K562 (cell line): ENCODE data around the gene SALL2. TPM values are rescaled to one million over a fixed set of nuclear protein-coding genes. Genes with fewer than 3 reads are reported as not detected.

Source experiments
- BRF1 ChIP-seq: IDR thresholded peaks from 3 replicates; pipeline ENCODE4 v1.6.1; 2011; ENCODE audit warnings: borderline replicate concordance, mild to moderate bottlenecking; ENCODE audit not compliant: insufficient read length; ENCODE audit errors: extremely low read depth
- C11orf30 ChIP-seq: fragments of 450-650 bp; IDR thresholded peaks from 2 replicates; pipeline ENCODE4 v1.6.1; 2016; ENCODE audit warnings: low read depth, mild to moderate bottlenecking
- CEBPB ChIP-seq: fragments of 450-650 bp; IDR thresholded peaks from 2 replicates; pipeline ENCODE4 v1.6.1; 2016; ENCODE audit warnings: missing genetic modification characterization, missing compliant biosample characterization
- ELF2 ChIP-seq: fragments of 250-450 bp; sonication (Bioruptor Pico); IDR thresholded peaks from 2 replicates; pipeline ENCODE4 v1.5.0; 2021; ENCODE audit warnings: mild to moderate bottlenecking
- EP300 ChIP-seq: IDR thresholded peaks from 2 replicates; pipeline ENCODE4 v1.6.1; 2012; ENCODE audit warnings: low read length, improper control_type of control experiment
- FOSL1 ChIP-seq: fragments of 200-800 bp; sonication (Bioruptor generic); conservative IDR thresholded peaks from 2 replicates; pipeline ENCODE4 v1.6.1; 2016; ENCODE audit warnings: missing genetic modification characterization, missing compliant biosample characterization
- HMG20A ChIP-seq: fragments of 450-650 bp; formaldehyde crosslinking; conservative IDR thresholded peaks from 2 replicates; pipeline ENCODE4 v1.4.0; 2020; ENCODE audit warnings: mild to moderate bottlenecking, mixed read lengths
- HNRNPLL ChIP-seq: fragments of 200-400 bp; formaldehyde crosslinking; IDR thresholded peaks from 2 replicates; pipeline ENCODE4 v1.6.1; 2017; ENCODE audit warnings: low read length, low read depth, mild to moderate bottlenecking; ENCODE audit not compliant: poor library complexity, severe bottlenecking
- HOXB6 ChIP-seq: fragments of 250-450 bp; sonication (Bioruptor Pico); IDR thresholded peaks from 2 replicates; pipeline ENCODE4 v1.5.1; 2022; ENCODE audit warnings: mild to moderate bottlenecking, borderline replicate concordance
- HSF4 ChIP-seq: fragments of 250-450 bp; sonication (Bioruptor Pico); IDR thresholded peaks from 2 replicates; pipeline ENCODE4 v2.1.2; 2022; ENCODE audit warnings: mild to moderate bottlenecking, moderate library complexity, borderline replicate concordance
- ILF3 ChIP-seq: fragments of 450-650 bp; IDR thresholded peaks from 2 replicates; pipeline ENCODE4 v1.6.1; 2018; ENCODE audit warnings: antibody characterized with exemption, mild to moderate bottlenecking, moderate library complexity, borderline replicate concordance
- IRF1 ChIP-seq: sonication (generic); formaldehyde crosslinking; IDR thresholded peaks from 2 replicates; pipeline ENCODE4 v1.8.0; 2022; ENCODE audit warnings: missing genetic modification reagents, mild to moderate bottlenecking, borderline replicate concordance
- MED1 ChIP-seq: sonication (generic); formaldehyde crosslinking; IDR thresholded peaks from 2 replicates; pipeline ENCODE4 v1.8.1; 2023; ENCODE audit warnings: missing genetic modification reagents, borderline replicate concordance
- MEF2D ChIP-seq: conservative IDR thresholded peaks from 2 replicates; pipeline ENCODE4 v1.6.1; 2016; ENCODE audit warnings: low read depth, missing genetic modification characterization, missing compliant biosample characterization
- MITF ChIP-seq: IDR thresholded peaks from 2 replicates; pipeline ENCODE4 v1.6.1; 2014; ENCODE audit warnings: antibody characterized with exemption
- MTF1 ChIP-seq: fragments of 250-450 bp; sonication (Bioruptor Pico); IDR thresholded peaks from 2 replicates; pipeline ENCODE4 v1.9.0; 2021; ENCODE audit warnings: moderate library complexity, mild to moderate bottlenecking, inconsistent platforms, borderline replicate concordance
- SIN3B ChIP-seq: fragments of 450-650 bp; IDR thresholded peaks from 2 replicates; pipeline ENCODE4 v1.6.1; 2017; ENCODE audit warnings: low read depth, mild to moderate bottlenecking, moderate library complexity
- SP1 ChIP-seq: sonication (generic); formaldehyde crosslinking; IDR thresholded peaks from 2 replicates; pipeline ENCODE4 v1.8.1; 2022; ENCODE audit warnings: mild to moderate bottlenecking, missing genetic modification reagents
- TCF15 ChIP-seq: fragments of 250-450 bp; sonication (Bioruptor Pico); IDR thresholded peaks from 2 replicates; pipeline ENCODE4 v1.8.0; 2022; ENCODE audit warnings: moderate library complexity, mild to moderate bottlenecking, inconsistent platforms
- TEAD4 ChIP-seq, 2 experiments: sonication (generic) in 1 of 2; formaldehyde crosslinking in 1 of 2; IDR thresholded peaks; 2 replicates each; pipeline versions ENCODE4 v1.6.1 to v1.8.0; 2012 to 2022; ENCODE audit warnings: borderline replicate concordance in 1 of 2, inconsistent platforms in 1 of 2, low read length in 1 of 2, mild to moderate bottlenecking in 1 of 2, missing genetic modification reagents in 1 of 2
- ZBTB34 ChIP-seq: fragments of 250-450 bp; sonication (Bioruptor Pico); IDR thresholded peaks from 2 replicates; pipeline ENCODE4 v1.8.0; 2021; ENCODE audit warnings: mild to moderate bottlenecking, moderate library complexity
- ZNF212 ChIP-seq: fragments of 450-650 bp; formaldehyde crosslinking; IDR thresholded peaks from 2 replicates; pipeline ENCODE4 v1.4.0; 2020; ENCODE audit warnings: mild to moderate bottlenecking
- ZNF274 ChIP-seq: IDR thresholded peaks from 2 replicates; pipeline ENCODE4 v1.6.1; 2011; ENCODE audit warnings: low read depth, mild to moderate bottlenecking, low read length, moderate library complexity, borderline replicate concordance
- ZNF3 ChIP-seq: fragments of 250-450 bp; sonication (Bioruptor Pico); IDR thresholded peaks from 2 replicates; pipeline ENCODE4 v1.5.0; 2021; ENCODE audit warnings: mild to moderate bottlenecking, moderate library complexity
- polyA plus RNA-seq, 8 experiments: library from polyadenylated mRNA; depleted of rRNA in 4 of 8; stranded (reverse) in 5 of 8; unstranded in 3 of 8; fragments of >200 nt; fragmentation: Nextera tagmentation in 2 of 8; fragmentation: Illumina TruSeq in 1 of 8; extraction: Ambion mirVana in 2 of 8; extraction: Trizol in 1 of 8; gene quantifications; 2 replicates each; pipeline versions ENCODE4 v1.2.1 to v1.2.3, GENCODE V29; 2011 to 2014; ENCODE audit warnings: inconsistent platforms in 1 of 8, missing spikeins in 1 of 8
- total RNA-seq, 7 experiments: library from RNA; depleted of rRNA in 6 of 7; stranded (reverse); fragments of >200 nt in 6 of 7; fragmentation: Illumina TruSeq in 2 of 7; extraction: Trizol in 2 of 7; gene quantifications; 2 replicates each; pipeline versions ENCODE4 v1.2.1 to v1.2.3, GENCODE V29; 2011 to 2021; ENCODE audit warnings: low replicate concordance in 1 of 7

Gene SALL2
- total and polyA plus RNA-seq, 9 of the 15 experiments (the other 6 are each of a cell fraction or from before 2014, with no cell fraction given) = 6.6 to 30.4 (median 12.9) TPM

GRCh38 chr14:21528381-21529348 is 2.5 kb upstream of the SALL2 start (continued):
- TF ChIP-seq MEF2D (tag) (0 out of 2 replicates have a peak, but pooled peaks have one; percentile 51), ZBTB34 (CRISPR knock-in tag) (no peak), HSF4 (no peak), SP1 (CRISPR knock-in tag) (0 out of 2 replicates have a peak, but pooled peaks have one; percentile 21), ZNF3 (CRISPR knock-in tag) (no peak), ILF3 (no peak), EP300 (peak; percentile 66; the same call in 1 of the 2 replicates), MTF1 (CRISPR knock-in tag) (no peak), BRF1 (no peak), SIN3B (no peak), MITF (no peak), MED1 (CRISPR knock-in tag) (no peak), C11orf30 (peak; percentile 21; the same call in 1 of the 2 replicates), IRF1 (no peak), ZNF274 (no peak), HMG20A (no peak), ELF2 (CRISPR knock-in tag) (no peak), FOSL1 (tag) (peak; percentile 67), ZNF212 (CRISPR knock-in tag) (no peak), HNRNPLL (no peak), TCF15 (CRISPR knock-in tag) (no peak), HOXB6 (CRISPR knock-in tag) (no peak), CEBPB (peak; percentile 77; the same call in 1 of the 2 replicates), TEAD4 (IDR thresholded peaks at IDR 0.05; ENCODE audit: low read length) (peak; percentile 45), TEAD4 (CRISPR knock-in tag; IDR thresholded peaks at IDR 0.05; ENCODE audit: borderline replicate concordance) (no peak)
